Nucleus accumbens (tissue), 56 donors: ENCODE measurements around the gene STRIT1.
"Not testable (repeated sequence)": the region's sequence is repeated elsewhere in the genome, so short reads cannot be mapped to it uniquely, and the experiment has no call there.

Experiments used
- DNase-seq, 56 donors: peaks; one replicate each; lab custom pipeline; 2025; lab: John Stamatoyannopoulos, UW

STRIT1 gene

DNA sequence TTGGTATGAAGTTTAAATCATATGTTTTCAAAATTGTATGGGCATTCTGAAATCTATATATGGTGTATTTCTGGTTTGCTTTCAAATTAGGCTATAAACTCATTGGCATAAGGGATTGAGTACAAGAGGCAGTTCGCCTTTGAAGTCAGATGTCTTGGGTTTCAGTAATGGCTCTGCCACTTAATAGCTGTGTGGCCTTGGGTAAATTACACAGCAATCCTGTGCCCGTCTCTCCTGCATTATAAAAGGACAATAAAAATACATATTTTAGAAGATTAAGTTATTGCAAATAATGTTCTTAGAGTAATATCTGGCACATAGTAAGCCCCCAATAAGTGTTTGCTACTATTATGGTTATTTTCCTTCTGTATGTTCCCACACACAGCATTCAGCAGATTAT lies 20.4 kb upstream of the STRIT1 start:
- no peak for DNase-seq

DNA sequence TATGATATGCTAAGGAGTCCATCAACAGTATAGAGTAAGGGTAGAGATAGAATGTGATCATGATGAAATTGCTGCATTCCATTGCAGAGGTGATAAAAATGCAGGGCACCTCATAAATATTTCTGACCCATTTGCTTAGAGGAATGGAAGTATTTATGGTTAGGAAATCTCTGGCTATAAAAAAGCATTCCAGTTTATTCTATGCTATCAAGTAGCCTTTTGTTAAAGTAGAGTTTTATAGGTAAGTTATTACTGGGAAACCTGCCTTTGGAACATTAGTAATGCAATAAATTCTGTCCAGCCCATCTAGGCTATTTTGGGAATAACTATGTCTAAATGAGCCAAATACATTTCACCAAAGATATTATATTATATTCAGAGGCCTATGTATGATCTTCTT lies 19.8 kb upstream of the STRIT1 start:
- DNase-seq, result no peak

DNA sequence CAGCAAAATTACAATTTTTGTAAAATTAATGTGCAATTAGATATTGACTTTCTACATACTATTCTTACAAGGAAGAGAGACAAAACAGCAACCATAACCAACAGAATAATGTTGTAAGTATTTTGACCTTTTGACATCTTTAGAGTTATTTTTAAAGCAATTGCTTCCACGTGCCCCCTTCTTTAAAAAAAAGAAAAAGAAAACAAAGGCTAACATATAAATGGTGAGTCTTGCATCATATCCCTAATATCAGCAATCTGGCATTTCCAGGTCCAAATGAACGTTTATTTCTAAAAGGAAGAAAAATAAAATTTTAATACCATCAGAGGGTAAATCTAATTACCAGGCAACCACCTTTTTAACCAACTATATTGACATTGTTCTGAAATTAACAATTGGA lies 19.3 kb upstream of the STRIT1 start:
- DNase-seq, result no peak

DNA sequence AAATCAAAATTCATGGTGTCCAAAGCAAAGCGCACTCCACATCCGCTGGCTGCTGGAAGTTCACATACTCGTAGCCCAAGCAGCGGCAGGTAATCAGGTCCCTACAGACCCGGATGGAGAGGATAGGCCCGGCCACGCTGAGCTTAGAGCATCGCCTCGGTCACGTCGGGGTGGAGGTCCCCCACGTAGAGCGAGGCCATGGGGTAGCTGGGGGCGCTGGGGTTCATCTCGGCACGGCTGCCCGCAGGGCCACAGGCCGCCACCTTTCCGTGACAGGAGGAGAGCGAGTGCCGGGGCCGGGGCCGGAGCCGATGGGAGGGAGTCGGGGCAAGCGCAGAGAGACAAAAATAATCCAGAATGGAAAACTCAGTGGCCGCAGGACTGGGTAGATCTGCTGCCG lies 16.1 kb upstream of the STRIT1 start:
- DNase-seq, result no peak

DNA sequence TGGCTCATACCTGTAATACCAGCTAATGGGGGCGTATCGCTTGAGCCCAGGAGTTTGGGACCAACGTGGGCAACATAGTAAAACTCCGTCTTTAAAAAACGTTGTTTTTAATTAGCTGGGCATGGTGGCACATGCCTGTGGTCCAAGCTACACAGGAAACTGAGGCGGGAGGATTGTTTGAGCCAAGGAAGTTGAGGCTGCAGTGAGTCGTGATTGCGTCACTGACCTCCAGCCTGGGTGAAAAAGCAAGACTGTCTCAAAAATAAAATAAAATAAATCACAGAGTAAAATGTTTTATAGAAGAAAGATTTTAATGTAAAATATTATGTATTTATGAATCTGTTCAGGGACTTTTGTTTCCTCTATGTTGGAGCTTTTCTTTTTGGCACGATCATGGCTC lies 15.3 kb upstream of the STRIT1 start:
- DNase-seq, result no peak

DNA sequence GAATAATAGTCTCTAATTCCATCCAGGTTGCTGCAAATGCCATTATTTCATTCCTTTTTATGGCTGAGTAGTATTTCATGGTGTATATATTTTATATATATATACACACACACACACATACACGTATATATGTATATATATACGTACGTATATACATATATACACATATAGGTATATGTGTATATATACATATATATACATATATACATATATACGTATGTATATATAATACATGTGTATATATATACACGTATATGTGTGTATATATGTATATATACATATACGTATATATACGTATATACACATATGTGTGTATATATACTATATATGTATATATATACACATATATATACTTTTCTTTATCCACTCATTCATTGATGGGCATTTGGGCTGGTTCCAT lies 13.7 kb upstream of the STRIT1 start:
- DNase-seq, result no peak

DNA sequence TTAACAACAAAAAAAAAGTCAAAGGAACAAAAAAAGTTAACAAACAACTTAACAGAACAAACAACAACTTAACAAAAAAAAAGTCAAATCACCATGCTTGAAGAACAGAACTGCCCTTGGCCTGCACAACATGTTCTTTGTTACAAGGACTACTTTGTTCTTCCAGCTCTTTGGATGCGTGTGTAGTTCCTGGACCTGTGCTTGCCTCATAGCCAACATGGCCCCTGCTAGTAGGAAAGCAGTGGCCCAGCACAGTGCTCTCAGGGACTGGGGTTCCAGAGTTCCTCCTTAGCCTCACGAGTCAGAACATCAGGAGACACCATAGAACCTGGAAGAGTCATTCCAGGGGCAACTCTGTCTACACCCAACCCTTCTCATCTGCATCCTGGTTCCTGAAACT lies 10.9 kb upstream of the STRIT1 start:
- DNase-seq, result no peak

DNA sequence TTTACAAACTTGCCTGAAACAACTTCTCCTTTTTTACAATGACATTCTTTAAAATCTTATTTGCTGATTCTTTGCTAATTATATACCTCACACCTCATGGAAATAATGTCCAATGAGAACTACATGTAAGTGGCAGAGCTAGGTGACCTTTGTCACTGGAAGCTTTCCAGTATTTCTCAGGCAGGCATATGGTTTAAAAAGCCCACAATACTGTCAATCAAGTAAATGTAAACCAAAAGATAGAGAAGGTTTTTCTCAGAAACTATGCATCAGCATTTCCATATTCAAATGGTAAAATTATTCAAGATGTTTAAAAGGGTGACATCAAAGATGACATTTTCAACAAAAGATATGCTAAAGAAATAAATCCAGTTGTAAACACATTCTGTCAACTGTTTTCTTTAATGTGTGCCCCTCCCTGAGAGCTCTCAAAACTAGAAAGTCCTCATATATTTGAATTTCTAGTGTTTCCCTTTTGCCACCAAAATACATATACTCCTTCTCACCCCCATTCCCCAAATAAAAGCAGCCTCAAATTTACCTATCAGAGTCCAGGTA lies 10.1 kb upstream of the STRIT1 start:
- DNase-seq, result no peak

DNA sequence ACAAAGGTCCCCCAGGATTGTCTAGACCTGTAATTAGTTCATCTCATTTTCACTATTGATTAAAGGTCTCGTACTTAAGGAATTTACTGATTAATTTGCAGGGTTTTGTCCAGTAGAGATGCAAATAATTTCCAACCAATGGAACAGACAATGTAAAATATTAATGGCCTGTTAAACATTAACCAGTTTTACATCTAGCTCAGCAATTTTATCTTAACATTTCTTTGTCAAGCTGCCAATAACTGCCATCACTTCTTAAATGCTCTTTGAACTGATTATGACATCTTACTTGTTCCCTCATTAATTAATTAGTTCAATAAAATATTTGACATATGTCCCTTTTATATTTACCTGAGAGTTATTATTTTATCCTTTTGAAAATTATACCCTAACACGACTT lies 9.4 kb upstream of the STRIT1 start:
- no peak for DNase-seq

DNA sequence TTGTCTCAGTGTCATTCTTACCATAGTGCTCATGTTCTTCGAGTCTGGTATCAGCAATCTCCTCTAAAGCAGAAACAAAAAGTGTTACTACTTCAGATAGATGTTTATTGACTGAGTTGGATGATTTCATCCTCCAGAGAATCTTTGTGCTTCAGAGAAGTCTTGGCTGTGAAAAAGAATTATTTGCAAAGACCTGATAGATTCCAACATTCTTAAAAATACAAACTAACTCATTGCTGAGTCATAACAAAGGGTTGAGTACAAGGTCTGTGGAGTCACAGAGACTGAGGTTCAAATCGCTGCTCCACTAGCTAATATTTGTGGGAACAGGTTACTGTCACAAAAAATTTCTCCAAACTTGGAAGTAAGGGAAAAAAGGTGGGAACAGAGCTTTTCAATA lies 9.0 kb upstream of the STRIT1 start:
- DNase-seq, result no peak

DNA sequence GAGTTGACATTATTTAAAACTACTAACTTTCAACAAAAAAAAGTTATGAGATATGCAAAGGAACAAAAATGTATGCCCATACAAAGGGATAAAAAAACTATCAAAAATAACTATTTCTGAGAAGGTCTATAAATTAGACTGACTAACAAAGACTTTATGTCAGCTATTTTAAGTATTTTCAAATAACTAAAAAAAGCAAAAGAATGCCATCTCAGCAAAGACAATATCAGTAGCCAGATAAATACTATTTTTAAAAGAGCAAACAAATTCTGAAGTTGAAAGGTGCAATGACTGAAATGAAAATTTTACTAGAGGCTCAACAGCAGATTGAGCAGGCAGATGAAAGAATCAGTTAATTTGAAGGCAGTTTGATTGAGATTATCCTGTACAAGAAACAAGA lies 3.6 kb upstream of the STRIT1 start:
- DNase-seq, result no peak

DNA sequence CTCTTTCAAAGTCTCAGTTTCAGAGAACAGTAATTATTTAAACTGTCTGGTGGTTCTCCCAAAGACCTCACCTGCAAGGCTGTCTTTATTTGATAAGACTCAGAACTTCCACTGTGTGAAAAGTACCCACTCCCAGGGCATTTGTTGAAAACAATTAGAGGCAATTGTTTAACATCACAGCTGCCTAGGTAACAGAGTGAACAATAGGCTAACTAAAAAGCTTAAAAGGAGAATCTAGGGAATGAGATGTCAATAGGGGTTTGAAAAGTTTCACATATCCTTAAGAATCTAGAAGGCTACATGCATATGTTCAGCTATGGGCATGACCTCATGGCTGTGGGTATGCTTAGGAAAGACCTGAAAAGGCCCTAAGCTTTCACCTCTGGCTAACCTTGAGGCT lies 2.9 kb upstream of the STRIT1 start:
- no peak for DNase-seq

DNA sequence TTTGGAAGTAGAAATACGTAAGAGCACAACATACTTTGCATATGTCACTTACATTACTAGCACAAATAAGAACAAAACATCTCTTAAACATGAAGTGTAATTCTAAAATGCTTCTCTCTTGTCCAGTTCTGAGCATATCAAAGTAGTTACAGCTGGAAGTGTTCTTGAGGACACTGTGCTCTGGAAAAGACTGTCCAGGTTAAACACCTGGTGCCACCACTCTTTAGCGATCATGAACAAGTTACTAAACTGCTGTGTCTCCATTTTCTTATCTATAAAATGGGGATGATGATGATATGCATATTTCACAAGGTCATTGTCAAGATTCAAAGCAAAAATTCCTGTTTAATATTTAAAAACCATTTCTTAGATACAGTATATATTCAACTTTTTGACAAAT lies 790 bp downstream of the STRIT1 start:
- DNase-seq, result no peak

DNA sequence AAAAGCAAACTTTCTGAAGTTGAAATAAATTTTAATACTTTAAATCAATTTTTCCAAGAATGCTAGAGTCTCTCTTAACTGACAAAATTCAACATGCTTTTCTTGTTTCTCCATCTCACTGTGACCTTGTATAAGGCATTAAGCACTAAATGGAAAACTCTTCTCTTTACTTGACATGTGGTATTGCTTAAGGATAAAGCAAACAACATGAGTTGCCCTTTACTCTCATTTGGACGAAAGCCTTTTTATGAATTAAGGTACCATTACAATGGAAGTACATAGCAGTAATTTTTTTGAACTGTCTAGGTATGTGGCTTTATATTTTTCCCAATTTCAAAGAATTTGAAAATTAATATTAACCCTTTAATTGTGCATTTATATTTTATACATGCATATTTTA lies 1.4 kb downstream of the STRIT1 start:
- no peak for DNase-seq

DNA sequence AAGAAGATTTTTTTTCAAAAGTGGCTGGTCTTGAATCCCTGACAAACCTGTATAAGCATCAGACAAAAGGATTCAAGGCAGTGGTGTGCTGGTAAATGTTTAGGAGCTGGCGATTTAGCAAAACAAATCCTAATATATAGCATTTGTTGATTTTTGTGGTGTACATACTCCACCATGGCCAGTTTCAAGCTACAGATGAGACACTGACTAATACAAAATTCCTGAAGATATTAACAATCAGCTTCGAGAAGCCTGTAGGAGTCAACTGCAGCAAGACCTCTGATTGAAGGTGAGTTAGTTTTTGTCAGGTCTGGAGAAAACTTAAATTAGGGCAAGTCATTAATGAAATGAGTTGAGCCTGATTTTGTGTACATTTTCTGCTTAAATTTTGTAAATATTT lies 6.7 kb downstream of the STRIT1 start:
- DNase-seq, result no peak

DNA sequence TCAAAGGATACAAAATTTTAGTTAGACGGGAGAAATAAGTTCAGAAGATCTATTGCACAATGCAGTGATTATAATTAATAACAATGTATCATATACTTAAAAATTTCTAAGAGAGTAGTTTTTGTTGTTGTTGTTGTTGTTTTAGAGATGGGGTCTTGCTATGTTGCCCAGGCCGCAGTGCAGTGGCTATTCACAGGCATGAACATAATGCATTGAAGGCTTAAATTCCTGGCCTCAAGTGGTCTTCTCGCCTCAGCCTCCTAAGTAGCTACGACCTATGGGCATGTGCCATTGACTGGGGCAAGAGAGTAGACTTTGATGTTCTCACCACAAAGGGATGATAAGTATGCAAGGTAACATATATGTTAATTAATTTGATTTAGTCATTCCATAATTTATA lies 7.5 kb downstream of the STRIT1 start:
- DNase-seq, result no peak

DNA sequence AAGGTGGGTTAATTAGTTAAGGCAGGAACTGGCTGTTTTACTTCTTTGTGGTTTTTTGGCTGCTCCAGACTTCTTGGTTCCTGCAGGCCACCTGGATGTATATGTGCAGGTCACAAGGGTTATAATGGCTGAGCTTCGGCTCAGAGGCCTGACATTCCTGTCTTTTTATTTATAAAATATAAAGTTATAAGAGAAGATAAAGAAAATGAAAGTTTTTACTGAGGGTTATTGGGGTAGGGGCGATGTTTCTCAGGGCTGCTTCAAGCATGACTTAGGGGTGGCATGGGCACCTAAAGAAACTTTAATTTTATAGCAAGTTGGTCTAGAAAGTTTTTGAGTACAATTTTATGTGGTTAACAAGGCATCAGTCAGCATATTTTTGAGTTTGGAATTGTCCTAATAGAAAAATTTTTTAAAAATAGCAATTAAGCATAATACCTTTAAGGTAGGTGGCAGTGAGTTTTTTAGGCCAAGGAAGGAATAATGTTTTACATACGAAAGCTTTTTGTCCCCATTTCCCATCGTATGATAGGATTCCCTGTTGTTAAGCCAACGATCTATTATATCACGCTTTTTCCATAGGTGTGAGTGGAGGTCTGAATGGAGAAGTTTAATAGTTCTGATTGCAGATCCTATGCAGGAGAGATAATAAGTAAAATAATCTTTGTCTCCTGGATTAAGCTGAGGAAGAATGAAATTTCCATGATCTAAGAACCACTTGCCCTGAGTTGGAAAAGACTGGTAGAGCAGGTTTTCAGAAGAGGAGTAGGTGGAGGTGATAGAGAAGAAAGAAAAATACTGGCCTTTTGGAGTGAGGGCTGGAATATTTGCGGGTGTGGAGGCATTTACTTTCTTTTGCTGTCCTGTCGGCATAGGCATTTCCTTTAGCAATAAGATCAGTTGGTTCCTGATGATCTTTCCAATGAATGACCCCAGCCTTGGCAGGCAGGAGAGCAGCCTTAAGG lies 10.1 kb downstream of the STRIT1 start:
- no peak for DNase-seq

DNA sequence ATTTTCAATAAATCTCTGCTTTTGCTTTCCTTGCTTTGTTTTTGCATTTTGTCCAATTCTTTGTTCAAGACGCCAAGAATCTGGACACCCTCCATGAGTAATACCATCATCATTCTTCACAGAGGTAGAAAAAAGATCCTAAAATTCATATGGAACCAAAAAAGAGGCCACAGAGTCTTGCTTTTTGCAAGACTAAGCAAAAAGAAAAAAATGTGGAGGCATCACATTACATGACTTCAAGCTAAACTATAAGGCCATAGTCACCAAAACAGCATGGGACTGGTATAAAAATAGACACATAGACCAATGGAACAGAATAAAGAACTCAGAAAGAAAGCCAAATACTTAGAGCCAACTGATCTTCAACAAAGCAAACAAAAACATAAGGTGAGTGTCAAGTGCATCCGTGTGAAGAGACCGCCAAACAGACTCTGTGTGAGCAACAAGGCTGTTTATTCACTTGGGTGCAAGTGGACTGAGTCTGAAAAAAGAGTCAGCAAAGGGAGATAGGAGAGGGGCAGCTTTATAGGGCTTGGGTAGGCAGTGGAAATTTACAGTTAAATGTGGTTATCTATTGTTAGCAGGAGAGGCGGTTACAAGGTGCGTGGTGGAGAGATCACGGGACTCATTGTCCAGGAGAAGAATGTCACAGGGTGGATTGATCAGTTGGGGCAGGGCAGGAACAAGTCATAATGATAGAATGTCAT lies 10.9 kb downstream of the STRIT1 start:
- no peak for DNase-seq

DNA sequence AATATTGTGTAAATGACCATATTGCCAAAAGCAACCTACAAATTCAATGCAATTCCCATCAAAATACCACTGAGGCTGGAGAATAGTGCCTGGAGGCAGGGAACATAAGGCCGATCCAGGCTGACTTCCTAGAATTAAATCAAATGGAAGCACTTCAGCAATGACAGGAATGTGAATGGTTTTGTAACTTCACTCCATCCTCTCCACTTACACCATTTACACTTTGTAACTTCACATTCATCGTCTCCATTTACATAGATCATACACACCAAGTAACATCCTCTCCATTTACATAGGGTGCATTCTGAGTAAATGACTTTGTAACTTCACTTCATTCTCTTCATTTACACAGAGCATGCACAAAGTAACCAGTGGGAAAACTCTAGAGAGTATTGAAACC lies 11.6 kb downstream of the STRIT1 start:
- no peak for DNase-seq

DNA sequence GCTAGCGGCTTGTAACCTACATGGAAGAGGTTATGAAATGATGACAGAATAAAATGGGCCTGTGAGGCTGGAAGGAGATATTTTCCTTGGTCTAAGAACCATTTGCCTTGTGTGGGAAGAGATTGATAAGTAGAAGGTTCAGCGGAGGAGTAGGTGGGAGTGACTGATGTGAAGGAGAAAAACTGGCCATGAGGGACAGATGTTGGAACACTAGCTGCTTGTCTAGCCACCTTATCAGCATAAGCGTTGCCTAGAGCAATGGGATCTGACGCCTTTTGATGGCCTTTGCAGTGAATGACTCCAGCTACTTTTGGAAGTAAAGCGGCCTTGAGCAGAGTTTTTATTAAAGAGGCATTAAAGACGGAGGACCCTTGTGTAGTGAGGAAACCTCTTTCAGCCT lies 17.4 kb downstream of the STRIT1 start:
- not testable (repeated sequence) for DNase-seq

DNA sequence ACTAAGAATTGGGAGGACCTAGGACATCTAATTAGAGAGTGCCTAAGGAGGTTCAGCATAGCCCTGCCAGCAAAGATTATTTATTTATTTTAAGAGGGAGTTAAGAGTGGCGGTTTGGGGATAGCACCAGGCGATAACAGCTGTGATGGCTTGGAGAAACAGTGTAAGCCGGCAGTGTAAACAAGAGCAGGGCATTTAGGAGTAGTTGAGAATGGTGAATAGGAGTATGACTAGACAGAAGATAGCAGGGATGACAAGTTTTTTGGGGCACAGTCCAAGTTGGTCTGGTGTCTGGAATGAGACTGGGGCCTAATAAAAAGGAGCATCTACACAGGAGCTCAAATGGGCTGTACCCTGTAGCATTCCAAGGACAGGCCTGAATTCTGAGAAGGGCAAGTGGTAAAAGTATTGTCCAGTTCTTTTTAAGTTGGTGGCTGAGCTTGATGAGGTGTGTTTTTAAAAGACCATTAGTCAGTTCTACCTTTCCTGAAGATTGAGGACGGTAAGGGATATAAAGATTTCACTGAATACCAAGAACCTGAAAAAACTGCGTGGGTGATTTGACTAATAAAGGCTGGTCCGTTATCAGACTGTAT lies 18.2 kb downstream of the STRIT1 start:
- not testable (repeated sequence) for DNase-seq
